ENCODE results near the gene CLSTN1. TPM values are rescaled to one million over a fixed set of nuclear protein-coding genes. Genes with fewer than 3 reads are reported as not detected.

CLSTN1 gene
- total RNA-seq, 1 experiment from 2014 or later = 119 TPM

- H3K9me3 Mint-ChIP-seq = no peaks in the 10 kb centered on the region
- peaks cover 35% of the 10 kb centered on the region for H3K27me3 Mint-ChIP-seq (ENCODE audit: low read depth)
- peak overlapping the region; percentile 68; the same call in 1 of the 2 replicates for H3K27ac Mint-ChIP-seq
- ATAC-seq (no peak), DNase-seq (ENCODE audit: low spot score) (peak; percentile 33)
- CTCF ChIA-PET = no interaction called here
- no peaks in the 10 kb centered on the region for H3K36me3 Mint-ChIP-seq
- H3K4me1 Mint-ChIP-seq = peaks cover 49% of the 10 kb centered on the region
- POLR2A ChIA-PET = no interaction called here
- TF ChIP-seq MXD4 (CRISPR knock-in tag; IDR thresholded peaks at IDR 0.05; ENCODE audit: borderline replicate concordance) (no peak), FOXK1 (CRISPR knock-in tag; IDR thresholded peaks at IDR 0.05) (no peak; the same call in none of the 2 replicates), NFE2L1 (CRISPR knock-in tag; IDR thresholded peaks at IDR 0.05) (no peak), ZNF425 (CRISPR knock-in tag; conservative IDR thresholded peaks at IDR 0.05) (no peak), SP1 (CRISPR knock-in tag; conservative IDR thresholded peaks at IDR 0.05) (no peak), TEAD1 (CRISPR knock-in tag; IDR thresholded peaks at IDR 0.05) (no peak), ZNF671 (CRISPR knock-in tag; IDR thresholded peaks at IDR 0.05) (no peak), ZNF263 (CRISPR knock-in tag; IDR thresholded peaks at IDR 0.05; ENCODE audit: low read depth) (no peak), ZNF423 (CRISPR knock-in tag; IDR thresholded peaks at IDR 0.05) (0 out of 2 replicates have a peak, but pooled peaks have one; percentile 19), CDX4 (CRISPR knock-in tag; IDR thresholded peaks at IDR 0.05; ENCODE audit: borderline replicate concordance) (no peak), E2F4 (CRISPR knock-in tag; IDR thresholded peaks at IDR 0.05; ENCODE audit: borderline replicate concordance, low read depth) (0 out of 2 replicates have a peak, but pooled peaks have one; percentile 17), HMGXB4 (CRISPR knock-in tag; IDR thresholded peaks at IDR 0.05) (peak; percentile 75; the same call in 1 of the 2 replicates), FOXP1 (CRISPR knock-in tag; IDR thresholded peaks at IDR 0.05; ENCODE audit: borderline replicate concordance) (peak; percentile 24; the same call in 1 of the 2 replicates), GABPB1 (CRISPR knock-in tag; IDR thresholded peaks at IDR 0.05) (no peak), ZSCAN18 (CRISPR knock-in tag; IDR thresholded peaks at IDR 0.05) (no peak), ZNF219 (CRISPR knock-in tag; IDR thresholded peaks at IDR 0.05; ENCODE audit: borderline replicate concordance) (no peak), ZNF317 (CRISPR knock-in tag; IDR thresholded peaks at IDR 0.05; ENCODE audit: borderline replicate concordance, low read depth) (no peak)
- TF ChIP-seq, protein P1, sequence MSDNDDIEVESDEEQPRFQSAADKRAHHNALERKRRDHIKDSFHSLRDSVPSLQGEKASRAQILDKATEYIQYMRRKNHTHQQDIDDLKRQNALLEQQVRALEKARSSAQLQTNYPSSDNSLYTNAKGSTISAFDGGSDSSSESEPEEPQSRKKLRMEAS (CRISPR knock-in tag; IDR thresholded peaks at IDR 0.05) = 0 out of 2 replicates have a peak, but pooled peaks have one; percentile 45
- TF ChIP-seq, protein P2, sequence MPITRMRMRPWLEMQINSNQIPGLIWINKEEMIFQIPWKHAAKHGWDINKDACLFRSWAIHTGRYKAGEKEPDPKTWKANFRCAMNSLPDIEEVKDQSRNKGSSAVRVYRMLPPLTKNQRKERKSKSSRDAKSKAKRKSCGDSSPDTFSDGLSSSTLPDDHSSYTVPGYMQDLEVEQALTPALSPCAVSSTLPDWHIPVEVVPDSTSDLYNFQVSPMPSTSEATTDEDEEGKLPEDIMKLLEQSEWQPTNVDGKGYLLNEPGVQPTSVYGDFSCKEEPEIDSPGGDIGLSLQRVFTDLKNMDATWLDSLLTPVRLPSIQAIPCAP (CRISPR knock-in tag; IDR thresholded peaks at IDR 0.05) = peak; percentile 39; the same call in 1 of the 2 replicates
- TF ChIP-seq, protein P3, sequence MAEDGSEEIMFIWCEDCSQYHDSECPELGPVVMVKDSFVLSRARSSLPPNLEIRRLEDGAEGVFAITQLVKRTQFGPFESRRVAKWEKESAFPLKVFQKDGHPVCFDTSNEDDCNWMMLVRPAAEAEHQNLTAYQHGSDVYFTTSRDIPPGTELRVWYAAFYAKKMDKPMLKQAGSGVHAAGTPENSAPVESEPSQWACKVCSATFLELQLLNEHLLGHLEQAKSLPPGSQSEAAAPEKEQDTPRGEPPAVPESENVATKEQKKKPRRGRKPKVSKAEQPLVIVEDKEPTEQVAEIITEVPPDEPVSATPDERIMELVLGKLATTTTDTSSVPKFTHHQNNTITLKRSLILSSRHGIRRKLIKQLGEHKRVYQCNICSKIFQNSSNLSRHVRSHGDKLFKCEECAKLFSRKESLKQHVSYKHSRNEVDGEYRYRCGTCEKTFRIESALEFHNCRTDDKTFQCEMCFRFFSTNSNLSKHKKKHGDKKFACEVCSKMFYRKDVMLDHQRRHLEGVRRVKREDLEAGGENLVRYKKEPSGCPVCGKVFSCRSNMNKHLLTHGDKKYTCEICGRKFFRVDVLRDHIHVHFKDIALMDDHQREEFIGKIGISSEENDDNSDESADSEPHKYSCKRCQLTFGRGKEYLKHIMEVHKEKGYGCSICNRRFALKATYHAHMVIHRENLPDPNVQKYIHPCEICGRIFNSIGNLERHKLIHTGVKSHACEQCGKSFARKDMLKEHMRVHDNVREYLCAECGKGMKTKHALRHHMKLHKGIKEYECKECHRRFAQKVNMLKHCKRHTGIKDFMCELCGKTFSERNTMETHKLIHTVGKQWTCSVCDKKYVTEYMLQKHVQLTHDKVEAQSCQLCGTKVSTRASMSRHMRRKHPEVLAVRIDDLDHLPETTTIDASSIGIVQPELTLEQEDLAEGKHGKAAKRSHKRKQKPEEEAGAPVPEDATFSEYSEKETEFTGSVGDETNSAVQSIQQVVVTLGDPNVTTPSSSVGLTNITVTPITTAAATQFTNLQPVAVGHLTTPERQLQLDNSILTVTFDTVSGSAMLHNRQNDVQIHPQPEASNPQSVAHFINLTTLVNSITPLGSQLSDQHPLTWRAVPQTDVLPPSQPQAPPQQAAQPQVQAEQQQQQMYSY (CRISPR knock-in tag; IDR thresholded peaks at IDR 0.05) = no peak
- peak overlapping the region; percentile 94 for H3K4me3 Mint-ChIP-seq
Observed at GRCh38 chr1:9822897-9823692, 670 bp downstream of the CLSTN1 start.
